GM19467 (cell line): ENCODE results near the gene TBC1D19.
"Not testable (repeated sequence)": the region's sequence is repeated elsewhere in the genome, so short reads cannot be mapped to it uniquely, and the experiment has no call there.

ENCODE experiments used
- ATAC-seq: cut with Tn5 transposase; IDR thresholded peaks from one replicate; pipeline ENCODE4 v1.9.1; 2021; ENCODE audit warnings: mild to moderate bottlenecking, moderate library complexity; ENCODE audit not compliant: unreplicated experiment

Gene TBC1D19, protein sequence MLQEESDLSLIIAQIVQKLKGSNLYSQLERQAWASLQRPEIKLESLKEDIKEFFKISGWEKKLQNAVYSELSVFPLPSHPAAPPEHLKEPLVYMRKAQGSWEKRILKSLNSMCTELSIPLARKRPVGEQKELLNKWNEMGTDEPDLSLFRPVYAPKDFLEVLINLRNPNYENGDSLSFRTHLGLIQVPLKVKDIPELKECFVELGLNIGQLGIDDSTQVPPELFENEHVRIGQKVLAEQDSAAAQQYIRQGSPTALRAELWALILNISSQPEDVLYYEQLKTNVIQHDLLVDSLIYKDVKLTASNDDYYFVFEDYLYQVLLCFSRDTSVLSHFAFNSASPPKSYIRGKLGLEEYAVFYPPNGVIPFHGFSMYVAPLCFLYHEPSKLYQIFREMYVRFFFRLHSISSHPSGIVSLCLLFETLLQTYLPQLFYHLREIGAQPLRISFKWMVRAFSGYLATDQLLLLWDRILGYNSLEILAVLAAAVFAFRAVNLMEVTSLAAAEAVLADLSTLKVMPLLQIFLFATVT

DNA sequence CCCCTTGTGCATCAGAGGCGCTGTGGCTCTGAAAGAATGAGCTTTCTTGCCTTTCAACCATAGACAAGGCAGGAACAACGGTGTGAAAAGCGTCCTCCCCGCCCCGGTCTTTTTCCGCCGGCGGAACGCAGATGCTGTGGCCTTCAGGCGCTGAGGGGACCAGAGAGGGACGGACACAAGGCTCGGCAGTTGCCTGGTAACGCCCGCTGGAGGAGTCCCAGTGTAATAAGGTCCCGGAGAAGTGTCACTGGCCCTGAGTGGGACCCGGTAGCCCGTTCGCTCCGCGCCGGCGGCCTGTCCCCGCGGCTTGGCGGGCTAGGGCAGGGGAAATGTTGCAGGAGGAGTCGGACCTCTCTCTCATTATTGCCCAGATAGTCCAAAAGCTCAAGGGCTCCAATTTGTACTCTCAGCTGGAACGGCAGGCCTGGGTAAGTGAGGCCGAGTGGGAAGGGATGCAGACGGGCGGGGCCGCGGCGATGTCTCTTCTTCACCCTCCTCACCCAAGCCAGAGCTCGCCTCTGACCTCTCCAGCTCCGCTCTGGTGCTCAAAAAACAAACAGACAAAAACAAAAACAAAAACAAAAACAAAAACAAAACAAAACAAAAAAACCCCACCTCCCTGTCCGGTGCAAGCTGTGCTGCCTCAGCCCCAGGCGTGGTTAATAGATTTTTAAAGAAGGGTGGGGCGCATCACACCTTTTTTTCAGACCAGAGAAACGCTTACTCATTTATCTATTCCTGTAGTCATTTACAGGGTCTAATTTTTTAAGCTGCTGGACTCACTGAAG, at the start of gene TBC1D19:
Gene TBC1D19, plus strand, starts transcription at position 220 of the 788 bp plus-strand sequence. Its CDS starts 110 bp downstream, at position 330.
- peak; percentile 100 for ATAC-seq

DNA sequence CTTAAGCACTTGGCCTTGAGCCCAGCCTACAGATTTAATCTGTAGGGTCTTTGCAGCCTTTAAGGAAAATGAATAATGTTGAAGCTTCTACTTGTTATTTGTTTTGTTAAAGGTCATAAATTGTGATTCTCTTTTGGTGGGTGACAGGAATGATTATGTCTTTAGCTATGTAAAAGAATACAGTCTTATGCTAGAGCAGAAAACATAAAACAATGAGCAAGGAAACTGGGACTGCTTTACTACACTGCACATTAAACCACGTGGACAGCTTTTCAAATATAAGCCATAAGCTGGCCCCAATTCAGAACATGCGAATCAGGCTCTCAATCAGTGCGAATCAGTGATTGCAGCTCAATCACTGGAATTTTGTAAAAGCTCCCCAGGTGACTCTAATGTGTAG, 40.9 kb upstream of the TBC1D19 start:
- no peak for ATAC-seq

DNA sequence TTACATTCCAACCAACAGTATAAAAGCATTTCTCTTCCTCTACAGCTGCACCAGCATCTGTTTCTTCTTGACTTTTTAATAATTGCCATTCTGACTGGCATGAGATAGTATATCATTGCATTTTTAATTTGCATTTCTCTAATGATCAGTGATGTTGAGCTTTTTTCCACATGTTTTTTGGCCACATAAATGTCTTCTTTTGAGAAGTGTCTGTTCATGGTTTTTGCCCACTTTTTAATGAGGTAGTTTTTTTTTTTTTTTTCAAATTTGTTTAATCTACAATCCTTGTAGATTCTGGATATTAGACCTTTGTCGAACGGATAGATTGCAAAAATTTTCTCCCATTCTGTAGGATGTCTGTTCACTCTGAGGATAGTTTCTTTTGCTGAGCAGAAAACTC, 39.5 kb upstream of the TBC1D19 start:
- no peak for ATAC-seq

DNA sequence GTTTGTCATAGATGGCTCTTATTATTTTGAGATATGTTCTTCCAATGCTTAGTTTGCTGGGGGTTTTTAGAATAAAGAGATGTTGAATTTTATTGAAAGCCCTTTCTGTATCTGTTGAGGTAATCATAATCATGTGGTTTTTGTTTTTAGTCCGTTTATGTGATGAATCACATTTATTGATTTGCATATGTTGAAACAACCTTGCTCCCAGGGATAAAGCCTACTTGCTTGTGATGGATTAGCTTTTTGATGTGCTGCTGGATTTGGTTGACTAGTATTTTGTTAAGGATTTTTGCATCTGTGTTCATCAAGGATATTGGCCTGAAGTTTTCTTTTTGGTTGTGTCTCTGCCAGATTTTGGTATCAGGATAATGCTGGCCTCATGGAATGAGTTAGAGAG, 35.5 kb upstream of the TBC1D19 start:
- ATAC-seq = not testable (repeated sequence)

DNA sequence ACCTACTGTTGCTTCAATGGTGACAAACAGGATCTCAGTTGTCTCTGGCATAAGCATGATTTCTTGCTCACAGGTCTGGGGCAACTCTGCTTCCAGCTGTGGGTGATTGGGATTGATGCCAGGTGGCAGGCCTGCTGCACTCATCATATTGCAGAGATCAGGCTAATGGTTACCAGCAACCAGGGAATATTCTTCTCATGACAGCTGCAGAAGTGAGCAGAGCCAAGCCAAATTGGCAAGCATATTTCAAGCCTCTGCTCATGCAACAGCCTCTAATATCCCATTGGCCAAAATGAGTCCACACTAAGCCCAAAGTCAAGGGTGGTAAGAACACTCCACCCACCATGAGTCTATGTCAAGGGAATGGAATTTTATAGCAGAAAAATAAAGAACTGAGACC, 26.7 kb upstream of the TBC1D19 start:
- no peak for ATAC-seq

DNA sequence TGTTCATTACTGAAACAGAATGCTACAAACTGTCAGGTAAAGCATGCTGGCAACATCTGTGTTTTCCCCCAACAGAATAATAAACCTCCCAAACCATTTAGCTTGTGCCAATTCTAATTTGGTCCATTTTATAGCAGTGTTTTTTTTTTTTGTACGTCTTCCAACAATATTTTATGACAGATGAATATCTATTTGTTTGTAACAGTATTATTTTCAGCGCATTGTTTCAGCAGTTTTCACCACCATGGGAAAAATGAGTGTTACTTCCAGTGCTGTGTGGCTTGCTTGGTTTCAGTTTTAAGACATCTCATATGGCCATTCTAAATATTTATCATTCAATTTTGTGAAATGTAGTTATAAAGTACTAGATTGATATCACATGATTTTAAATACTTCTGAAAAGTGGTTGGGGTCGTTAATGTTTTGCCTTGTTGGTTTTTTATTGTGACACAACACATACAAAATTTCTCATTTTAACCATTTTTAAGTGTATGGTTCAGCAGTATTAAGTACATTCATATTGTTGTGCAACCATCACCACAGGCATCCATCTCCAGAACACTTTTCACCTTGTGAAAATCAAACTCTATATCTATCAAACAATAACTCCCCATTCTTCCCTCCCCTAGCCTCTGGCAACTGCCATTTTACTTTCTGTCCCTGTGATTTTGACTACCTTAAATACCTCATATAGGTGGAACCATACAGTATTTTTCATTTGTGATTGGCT, 25.6 kb upstream of the TBC1D19 start:
- ATAC-seq = no peak

- no peak for ATAC-seq
These were observed 17.8 kb upstream of the TBC1D19 start for GRCh38 chr4:26566133-26566532.

DNA sequence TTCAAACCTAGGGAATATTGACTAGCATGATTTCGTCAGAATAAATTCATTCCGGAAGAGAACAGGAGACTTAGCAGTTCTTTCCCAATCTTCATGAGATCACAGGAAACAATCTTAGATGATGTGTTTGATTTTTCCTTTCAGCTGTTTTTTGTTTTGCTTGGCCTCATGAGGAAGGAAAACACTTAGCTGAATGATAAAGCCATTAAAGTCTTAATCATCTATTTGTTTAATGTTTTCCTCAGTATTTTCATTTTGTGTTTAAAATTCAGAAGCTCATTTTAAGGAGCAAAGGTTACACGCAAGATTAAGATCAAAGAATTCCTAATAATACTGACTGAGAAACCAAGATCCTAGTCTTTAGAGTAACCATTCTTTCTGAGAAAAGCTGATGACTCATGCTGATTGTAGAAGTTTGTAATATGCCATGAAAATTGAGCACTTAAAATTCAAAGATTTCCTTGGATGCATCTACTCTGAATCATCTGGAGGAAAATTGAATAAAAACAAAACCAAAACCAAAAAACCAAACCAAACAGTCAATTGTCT, 15.4 kb upstream of the TBC1D19 start:
- ATAC-seq = no peak

- ATAC-seq = no peak
These were observed 13.3 kb upstream of the TBC1D19 start for GRCh38 chr4:26570596-26570995.

GRCh38 chr4:26573389-26573794, 10.5 kb upstream of the TBC1D19 start:
- no peak for ATAC-seq

- no peak for ATAC-seq
These were observed 9.3 kb upstream of the TBC1D19 start for GRCh38 chr4:26574563-26574962.

DNA sequence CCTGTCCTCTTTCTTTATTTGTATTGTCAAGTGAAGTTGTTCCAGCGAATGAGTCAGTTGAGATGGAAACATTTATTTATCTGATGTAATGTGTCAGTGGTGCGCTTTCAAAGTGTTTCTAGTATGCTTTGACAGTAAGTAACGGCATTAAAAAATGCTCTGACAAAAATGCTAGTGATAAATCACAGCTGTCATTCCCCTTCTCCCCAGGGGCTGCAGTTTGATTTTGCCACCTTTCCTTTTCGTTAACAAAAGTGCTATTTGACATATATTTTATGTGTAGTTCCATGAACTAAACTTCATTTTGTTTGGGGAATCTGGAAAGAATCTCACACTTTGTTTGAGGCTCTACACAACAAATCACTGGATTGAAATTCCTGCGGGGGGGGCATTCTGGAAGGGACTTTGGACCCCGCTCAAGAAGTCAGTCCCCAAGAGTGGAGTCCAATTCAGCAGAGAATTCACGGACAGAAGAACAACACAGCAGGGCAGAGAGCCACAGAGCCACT, 7.6 kb upstream of the TBC1D19 start:
- ATAC-seq = no peak

DNA sequence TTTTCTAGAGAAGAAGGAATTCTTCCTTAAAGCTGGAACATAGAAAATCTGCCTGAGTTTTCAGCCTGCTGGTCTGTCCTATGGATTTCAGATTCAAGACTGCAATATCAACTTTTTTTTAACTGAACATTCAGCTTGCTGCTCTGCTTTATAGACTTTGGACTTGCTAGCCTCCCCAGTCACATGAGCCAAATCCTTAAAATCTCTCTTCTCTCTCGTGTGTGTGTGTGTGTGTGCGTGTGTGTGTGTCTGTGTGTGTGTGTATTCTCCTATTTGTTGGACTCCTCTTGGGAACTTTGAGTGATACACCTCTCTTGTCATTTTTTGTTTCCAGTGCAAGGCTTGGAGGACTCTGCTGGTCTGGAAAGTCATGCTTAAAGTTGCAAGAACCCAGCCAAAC, 6.8 kb upstream of the TBC1D19 start:
- ATAC-seq = no peak

DNA sequence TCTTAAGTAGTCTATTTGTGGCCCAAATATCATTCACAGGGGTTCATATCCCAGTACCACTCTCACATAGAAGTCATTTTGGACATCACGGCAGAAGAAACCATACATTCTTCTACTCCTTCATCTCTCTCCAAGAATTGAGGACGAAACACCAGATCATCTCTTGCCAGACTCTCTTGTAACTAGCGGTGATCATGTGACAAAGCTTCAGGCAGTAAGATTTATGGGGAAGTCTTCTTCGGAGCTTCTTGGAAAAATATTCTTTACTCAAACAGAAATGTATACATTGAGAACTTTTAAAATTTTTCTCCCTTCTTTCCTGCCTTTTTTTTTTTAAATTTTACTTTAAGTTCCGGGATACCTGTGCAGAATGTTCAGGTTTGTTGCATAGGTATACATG, 4.7 kb upstream of the TBC1D19 start:
- no peak for ATAC-seq

GRCh38 chr4:26581341-26581740, 2.5 kb upstream of the TBC1D19 start:
- not testable (repeated sequence) for ATAC-seq

DNA sequence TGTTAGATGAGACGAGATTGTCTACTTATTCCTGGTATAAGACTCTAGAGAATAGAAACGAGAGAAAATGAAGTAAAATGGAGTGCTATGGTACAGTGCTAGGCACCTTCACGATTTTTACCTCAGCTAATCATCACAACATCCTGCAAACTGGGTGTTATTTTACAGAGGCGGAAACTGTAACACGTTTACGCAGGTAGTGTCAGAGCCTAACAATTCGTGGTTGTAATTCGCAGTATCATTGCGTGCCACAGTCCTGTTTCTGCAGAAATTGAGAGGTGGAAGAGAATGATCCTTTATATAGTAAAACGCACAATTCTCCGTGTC, 383 bp upstream of the TBC1D19 start:
- ATAC-seq = peak; percentile 47

DNA sequence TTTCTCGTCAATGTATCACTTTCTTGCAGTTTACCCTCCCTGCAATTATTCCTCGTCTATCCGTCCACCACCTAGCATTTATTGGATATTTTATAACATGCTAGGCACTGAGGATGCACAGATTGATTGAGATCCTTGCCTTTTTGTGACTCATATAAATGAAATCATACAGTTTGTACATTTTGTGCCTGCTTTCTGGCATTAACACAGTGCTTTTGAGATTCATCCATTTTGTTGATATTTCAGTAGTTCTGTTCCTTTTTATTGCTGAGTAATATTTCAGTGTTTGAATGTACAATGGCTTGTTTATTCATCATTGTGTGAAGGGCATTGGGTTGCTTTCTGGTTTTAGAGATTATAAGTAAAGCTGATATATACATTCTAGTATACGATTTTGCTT, 841 bp downstream of the TBC1D19 start:
- no peak for ATAC-seq

DNA sequence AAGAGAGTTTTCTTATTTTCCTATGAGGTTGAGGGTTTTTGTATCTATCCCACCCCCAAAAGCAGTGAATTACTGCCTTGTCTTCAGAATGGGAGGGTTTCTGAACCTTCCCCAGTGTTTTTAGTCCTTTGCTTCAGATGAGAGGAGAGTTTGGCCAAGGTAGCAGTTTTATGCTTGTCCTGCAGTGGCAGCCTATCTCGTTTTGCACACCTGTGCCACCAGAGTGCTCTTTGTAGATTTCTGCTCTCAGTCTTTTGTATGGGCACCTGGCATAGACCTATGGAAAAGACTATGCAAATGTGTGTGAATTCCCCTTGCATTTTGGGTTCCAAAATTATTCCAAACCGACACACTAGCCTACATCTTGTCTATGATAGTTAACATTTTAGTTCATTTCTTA, 5.8 kb downstream of the TBC1D19 start:
- ATAC-seq = no peak

DNA sequence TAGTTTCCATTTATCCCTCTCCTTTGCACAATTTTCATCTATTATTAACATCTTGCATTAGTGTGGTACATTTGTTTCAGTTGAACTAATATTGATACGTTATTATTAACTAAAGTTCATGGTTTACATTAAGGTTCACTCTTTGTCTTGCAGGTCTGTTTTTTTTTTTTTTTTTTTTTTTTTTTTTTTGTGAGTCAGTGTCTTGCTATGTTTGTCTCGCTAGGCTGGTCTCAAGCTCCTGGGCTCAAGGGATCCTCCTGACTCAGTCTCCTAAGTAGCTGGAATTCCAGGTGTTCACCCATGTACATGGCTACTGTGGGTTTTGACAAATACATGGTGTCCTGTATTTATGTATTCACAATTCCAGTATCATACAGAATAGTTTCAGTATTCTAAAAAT, 6.8 kb downstream of the TBC1D19 start:
- ATAC-seq = no peak

DNA sequence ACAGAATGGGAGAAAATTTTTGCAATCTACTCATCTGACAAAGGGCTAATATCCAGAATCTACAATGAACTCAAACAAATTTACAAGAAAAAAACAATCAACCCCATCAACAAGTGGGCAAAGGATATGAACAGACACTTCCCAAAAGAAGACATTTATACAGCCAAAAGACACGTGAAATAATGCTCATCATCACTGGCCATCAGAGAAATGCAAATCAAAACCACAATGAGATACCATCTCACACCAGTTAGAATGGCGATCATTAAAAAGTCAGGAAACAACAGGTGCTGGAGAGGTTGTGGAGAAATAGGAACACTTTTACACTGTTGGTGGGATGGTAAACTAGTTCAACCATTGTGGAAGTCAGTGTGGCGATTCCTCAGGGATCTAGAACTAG, 9.7 kb downstream of the TBC1D19 start:
- not testable (repeated sequence) for ATAC-seq

DNA sequence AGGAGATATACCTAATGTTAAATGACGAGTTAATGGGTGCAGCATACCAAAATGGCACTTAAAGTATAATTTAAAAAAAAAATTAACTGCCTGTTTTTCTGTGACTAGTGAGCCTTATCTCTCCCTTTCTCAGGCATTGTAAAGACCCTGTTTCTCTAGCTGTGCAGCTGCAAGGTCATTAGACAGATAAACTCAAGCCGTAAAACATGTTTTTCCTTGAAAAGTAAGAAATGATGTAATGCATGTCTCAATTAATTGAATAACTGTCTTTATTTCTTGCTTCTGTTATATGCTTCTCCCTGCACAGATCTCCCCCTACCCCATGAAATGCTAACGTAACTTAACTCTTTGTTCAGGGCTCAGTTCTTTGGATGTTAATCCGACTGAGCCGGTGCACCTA, 10.5 kb downstream of the TBC1D19 start:
- no peak for ATAC-seq
